ENCODE measurements around the gene WRAP73.

DNA sequence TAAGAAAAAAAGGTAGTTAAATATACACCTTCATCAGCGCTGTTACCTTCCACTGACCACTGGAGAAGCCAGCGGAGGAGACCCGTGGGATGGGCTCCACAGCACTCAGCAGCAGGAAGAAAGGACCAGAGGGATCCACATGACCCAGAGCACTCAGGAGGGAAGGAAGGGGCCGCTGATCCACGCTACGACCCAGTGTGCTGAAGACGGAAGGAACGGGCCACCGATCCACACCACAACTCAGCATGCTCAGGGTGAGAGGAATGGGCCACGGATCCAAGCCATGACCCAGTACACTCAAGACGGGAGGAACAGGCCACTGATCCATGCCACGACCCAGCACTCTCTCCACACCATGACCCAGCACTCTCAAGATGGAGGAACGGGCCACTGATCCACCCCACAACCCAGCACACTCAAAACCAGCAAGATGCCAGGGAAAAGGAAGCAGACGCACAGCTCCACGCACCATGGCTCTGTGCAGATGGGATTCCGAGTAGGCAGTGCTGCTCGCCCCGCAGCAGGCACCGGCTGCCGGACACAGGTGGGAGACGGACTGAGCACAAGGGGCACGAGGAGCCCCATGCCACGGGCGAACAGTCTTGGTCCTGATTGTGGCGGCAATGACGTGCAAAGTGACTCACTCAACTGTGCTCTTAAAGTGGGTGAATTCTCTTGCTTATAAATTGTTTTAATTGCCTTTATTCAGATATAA, 8.7 kb downstream of the WRAP73 start:
- TF ChIP-seq EZH2 (IDR thresholded peaks at IDR 0.05; ENCODE audit: insufficient read depth, poor library complexity, severe bottlenecking) (no peak), EZH2phosphoT487 (IDR thresholded peaks at IDR 0.05; ENCODE audit: insufficient read depth, low read depth) (no peak)

All from GM23248 (cell line).